GM12874 (cell line): Measurements from ENCODE around the gene HNRNPA0.

Experiments used
- CTCF ChIP-seq: IDR thresholded peaks from 2 replicates; pipeline ENCODE4 v1.5.1; 2011; ENCODE audit warnings: low read depth, mild to moderate bottlenecking, control low read depth, low read length, moderate library complexity; ENCODE audit not compliant: insufficient read depth

Gene HNRNPA0

GRCh38 chr5:137754188-137754960, at the start of gene HNRNPA0:
HNRNPA0 (minus strand) TSS chr5:137754363; CDS start chr5:137754066, 297 bp downstream.
- no peak for TF ChIP-seq CTCF

DNA sequence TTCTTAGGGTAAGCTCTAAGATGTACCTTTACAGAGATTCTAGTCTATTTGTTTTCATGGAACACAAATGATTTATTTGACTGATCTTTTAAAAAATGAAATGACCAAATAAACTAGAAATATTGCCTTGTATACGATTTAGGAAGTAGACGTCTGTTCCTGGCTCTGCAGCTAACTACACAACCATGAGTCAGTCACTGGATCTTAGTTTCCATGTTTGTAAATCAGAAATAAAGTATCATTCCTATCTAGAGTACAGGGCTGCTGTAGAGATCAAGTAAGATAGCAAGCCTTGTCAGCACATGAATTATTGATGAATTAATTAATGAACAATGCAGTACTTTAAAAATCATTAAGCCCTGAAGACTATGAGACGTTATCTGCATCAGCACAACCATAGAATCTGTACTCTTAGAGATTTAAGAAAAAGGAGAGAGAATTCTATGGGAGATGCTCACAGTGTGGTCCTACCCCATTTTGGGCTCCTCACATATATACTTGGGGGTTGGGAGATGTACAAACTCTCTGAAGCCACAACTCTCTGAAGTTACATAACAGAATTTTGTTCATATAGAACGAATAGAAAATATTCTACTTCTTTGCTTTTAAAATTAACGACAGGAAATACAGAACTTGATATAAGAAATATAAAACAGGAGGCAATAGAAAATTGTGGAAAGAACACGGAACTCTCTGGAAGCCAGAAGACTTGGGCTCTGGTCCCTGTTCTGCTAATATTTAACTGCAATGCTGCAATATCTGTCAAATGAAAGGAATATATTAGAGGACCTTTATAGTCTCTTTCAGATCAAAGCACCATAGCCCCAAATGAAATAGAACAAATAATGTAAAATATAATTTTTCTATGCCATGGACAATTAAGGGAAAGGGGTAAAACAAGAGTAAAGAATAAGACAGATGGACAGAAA, 48.4 kb upstream of the HNRNPA0 start:
- no peak for TF ChIP-seq CTCF

DNA sequence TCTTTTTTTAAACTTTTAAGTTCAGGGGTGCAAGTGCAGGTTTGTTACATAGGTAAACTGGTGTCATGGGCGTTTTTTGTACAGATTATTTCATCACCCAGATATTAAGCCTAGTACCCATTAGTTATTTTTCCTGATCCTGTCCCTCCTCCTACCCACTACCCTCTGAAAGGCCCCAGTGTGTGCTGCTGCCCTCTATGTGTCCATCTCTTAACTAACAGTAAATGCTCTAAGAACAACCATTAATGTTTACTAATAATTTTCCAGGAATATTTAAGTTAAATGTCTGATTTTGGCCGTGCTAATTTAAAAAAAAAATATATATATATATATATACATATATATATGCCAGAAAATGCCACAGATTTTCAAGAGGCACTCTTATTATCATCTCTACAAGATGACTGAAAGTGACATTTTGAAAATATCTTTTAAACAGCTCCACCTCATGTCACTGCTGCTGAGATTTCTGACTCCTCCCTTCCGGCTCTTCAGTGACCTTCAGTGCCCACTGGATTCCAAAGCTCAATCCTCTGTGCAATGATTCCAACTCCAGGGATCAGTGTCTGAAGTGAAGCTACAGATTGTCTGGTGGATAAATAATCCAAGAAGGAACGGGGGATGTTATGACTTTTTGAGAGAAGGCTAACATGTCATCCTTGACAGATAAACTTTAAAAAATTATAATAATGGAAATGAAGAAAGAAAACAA, 46.7 kb upstream of the HNRNPA0 start:
- TF ChIP-seq CTCF: no peak

DNA sequence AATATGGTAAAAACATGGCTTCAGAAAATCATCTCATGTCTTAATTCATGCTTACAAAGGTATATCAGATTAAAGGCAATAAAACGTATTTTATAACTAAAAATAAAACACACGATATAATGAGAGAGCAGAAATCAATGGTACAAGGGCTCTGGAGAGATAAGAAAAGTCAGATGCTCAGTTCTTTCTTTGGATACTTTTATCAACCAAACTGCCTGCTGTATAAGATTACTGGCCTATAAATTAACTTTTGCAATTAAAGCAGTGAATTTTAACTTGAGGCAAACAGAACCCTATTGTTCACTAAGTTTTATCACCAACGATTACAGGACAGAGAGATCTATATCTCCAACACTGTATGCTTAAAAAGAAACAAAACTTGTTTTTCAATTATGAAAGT, 42.1 kb upstream of the HNRNPA0 start:
- no peak for TF ChIP-seq CTCF

DNA sequence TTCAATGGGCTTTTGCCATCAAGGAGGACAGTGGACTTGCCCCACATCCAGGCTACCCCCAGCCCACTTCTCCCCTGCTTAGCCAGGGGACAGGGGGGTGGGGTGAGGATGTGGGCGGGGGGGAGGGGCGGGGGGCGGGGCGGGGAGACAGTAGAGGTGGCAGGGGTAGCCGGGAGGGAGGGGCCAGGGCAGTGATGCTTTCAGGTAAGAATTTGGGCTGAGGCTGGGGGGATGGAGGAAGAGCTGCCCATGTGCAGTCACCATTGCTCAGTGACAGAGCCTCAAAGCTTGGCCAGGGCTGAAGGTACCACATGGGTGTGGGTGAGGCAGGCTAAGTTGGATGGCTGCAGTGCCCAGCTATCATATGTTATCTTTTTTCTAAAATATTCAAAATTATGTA, 40.7 kb upstream of the HNRNPA0 start:
- no peak for TF ChIP-seq CTCF

DNA sequence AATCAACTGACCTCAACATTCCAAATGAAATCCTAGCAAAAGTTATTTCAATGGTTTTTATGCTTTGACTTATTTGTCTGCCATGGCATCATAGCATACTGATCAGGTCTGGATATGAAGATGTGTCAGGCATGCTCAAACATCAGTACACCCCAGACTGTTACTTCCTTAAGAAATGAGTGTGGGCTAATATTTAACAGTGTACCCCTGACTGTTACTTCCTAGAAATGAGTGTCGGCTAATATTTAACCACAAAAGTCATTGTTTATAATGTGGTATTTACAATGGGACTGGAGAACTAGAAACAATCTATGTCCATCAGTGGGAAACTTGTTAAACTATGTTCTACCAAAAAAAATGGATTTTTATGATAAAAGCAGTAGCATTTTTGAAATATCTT, 38.1 kb upstream of the HNRNPA0 start:
- TF ChIP-seq CTCF: no peak

DNA sequence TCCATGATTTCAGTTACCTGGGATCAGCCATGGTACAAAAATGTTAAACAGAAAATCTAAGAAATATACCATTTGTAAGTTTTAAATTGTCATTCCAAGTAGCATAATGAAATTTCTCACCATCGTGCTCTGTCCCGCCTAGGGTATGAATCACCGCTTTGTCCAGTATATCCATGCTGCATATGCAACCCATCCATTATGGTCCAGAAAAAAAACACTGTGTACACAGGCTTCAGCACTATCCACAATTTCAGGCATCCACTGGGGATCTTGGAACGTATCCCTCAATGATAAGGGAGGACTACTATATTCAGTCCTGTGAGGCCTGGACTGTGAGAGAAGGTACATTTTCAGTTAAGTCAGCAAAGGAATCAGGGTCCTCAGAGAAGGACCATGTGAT, 37.6 kb upstream of the HNRNPA0 start:
- no peak for TF ChIP-seq CTCF
